ENCODE measurements around the gene CACNA2D1. TPM values are rescaled to one million over a fixed set of nuclear protein-coding genes. Genes with fewer than 3 reads are reported as not detected.

The CACNA2D1 gene
- total and polyA plus RNA-seq, 4 donors, result 1.1 to 33.4 (median 6.5) TPM

GRCh38 chr7:82109288-82109687 is 334.3 kb downstream of the CACNA2D1 start:
- Histone ChIP-seq H3K27me3 (ENCODE audit: control insufficient read depth in 3 of 3, insufficient read depth in 3 of 3, low read length in 2 of 3) (no peaks in the 10 kb centered on the region), H3K9ac (ENCODE audit: insufficient read depth in 1 of 2, low read length in 2 of 2) (no peak overlapping the region), H3K9me3 (ENCODE audit: control insufficient read depth in 4 of 4, insufficient read depth in 3 of 4, low read length in 3 of 4) (no peaks in the 10 kb centered on the region), H3K36me3 (ENCODE audit: control insufficient read depth in 4 of 4, insufficient read depth in 4 of 4, low read length in 4 of 4) (no peaks in the 10 kb centered on the region), H3K4me1 (ENCODE audit: control insufficient read depth in 5 of 5, insufficient read depth in 5 of 5, low read length in 5 of 5) (peaks cover 0 to 5% (median 0%) of the 10 kb centered on the region in 5 donors), H3K27ac (ENCODE audit: low read depth in 1 of 2, low read length in 1 of 2) (no peak overlapping the region), H3K4me3 (no peak overlapping the region)
- no peak for TF ChIP-seq CTCF (IDR thresholded peaks at IDR 0.05; ENCODE audit: control extremely low read depth, extremely low read depth)
- no peak for DNase-seq
- WGBS, 2 donors, result 55 to 60% methylated on average over 1 of the region's 1 CpG
- no peak for ATAC-seq (ENCODE audit: insufficient read depth, low FRiP score)

- Histone ChIP-seq H3K4me3 (no peak overlapping the region), H3K27me3 (ENCODE audit: control insufficient read depth in 3 of 3, insufficient read depth in 3 of 3, low read length in 2 of 3) (no peaks in the 10 kb centered on the region), H3K27ac (ENCODE audit: low read depth in 1 of 2, low read length in 1 of 2) (no peak overlapping the region), H3K4me1 (ENCODE audit: control insufficient read depth in 5 of 5, insufficient read depth in 5 of 5, low read length in 5 of 5) (peaks cover 0 to 5% (median 0%) of the 10 kb centered on the region in 5 donors), H3K9me3 (ENCODE audit: control insufficient read depth in 4 of 4, insufficient read depth in 3 of 4, low read length in 3 of 4) (no peaks in the 10 kb centered on the region), H3K9ac (ENCODE audit: insufficient read depth in 1 of 2, low read length in 2 of 2) (no peak overlapping the region), H3K36me3 (ENCODE audit: control insufficient read depth in 4 of 4, insufficient read depth in 4 of 4, low read length in 4 of 4) (no peaks in the 10 kb centered on the region)
- 74 to 94% methylated on average over 3 of the region's 3 CpGs for WGBS, 2 donors
- no peak for TF ChIP-seq CTCF (IDR thresholded peaks at IDR 0.05; ENCODE audit: control extremely low read depth, extremely low read depth)
- ATAC-seq (ENCODE audit: insufficient read depth, low FRiP score) (no peak), DNase-seq (no peak)
Observed at GRCh38 chr7:82106201-82106600, 337.4 kb downstream of the CACNA2D1 start.

DNA sequence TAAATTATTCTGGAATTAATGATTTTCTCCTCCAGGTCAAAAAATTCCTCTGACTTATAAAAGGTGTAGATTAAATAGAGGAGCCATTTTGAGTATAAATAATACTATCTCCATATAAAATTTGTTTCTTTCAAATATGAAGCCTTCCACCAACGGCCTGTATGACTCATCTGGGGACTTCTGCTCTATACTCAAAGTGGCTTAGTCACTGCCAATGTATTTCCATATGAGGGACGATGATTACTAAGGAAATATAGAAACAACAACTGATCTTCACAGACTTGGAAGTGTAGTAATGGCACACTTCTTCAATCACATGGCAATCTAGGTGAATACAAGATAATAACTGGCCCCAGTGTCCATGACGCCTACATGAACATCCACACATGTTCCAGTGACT is 338.1 kb downstream of the CACNA2D1 start:
- Histone ChIP-seq H3K4me3 (no peak overlapping the region), H3K27me3 (ENCODE audit: control insufficient read depth in 3 of 3, insufficient read depth in 3 of 3, low read length in 2 of 3) (no peaks in the 10 kb centered on the region), H3K4me1 (ENCODE audit: control insufficient read depth in 5 of 5, insufficient read depth in 5 of 5, low read length in 5 of 5) (peaks cover 0 to 5% (median 0%) of the 10 kb centered on the region in 5 donors), H3K36me3 (ENCODE audit: control insufficient read depth in 4 of 4, insufficient read depth in 4 of 4, low read length in 4 of 4) (no peaks in the 10 kb centered on the region), H3K27ac (ENCODE audit: low read depth in 1 of 2, low read length in 1 of 2) (no peak overlapping the region), H3K9me3 (ENCODE audit: control insufficient read depth in 4 of 4, insufficient read depth in 3 of 4, low read length in 3 of 4) (no peaks in the 10 kb centered on the region), H3K9ac (ENCODE audit: insufficient read depth in 1 of 2, low read length in 2 of 2) (no peak overlapping the region)
- no peak for TF ChIP-seq CTCF (IDR thresholded peaks at IDR 0.05; ENCODE audit: control extremely low read depth, extremely low read depth)
- WGBS, 2 donors, result 69 to 81% methylated on average over 3 of the region's 3 CpGs
- ATAC-seq (ENCODE audit: insufficient read depth, low FRiP score) (no peak), DNase-seq (no peak)

DNA sequence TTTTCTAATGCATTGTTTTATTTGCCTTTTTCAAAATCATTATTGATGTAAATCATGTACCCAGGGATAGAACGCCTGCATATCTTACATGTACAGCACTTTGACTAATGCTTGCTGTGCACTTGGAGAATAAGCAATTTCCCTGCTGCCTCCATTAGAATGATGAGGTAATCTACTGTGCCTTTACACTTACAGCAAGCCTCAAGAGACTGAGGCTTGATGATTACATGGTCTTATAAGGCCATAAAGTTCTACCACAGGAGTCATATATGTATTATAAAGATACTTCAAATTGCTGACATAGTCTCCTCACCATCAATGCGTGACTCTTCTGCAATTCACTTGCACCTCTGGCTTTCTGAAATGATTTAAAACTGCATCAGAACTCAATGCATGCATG is 345.2 kb downstream of the CACNA2D1 start:
- Histone ChIP-seq H3K9me3 (ENCODE audit: control insufficient read depth in 4 of 4, insufficient read depth in 3 of 4, low read length in 3 of 4) (no peaks in the 10 kb centered on the region), H3K27me3 (ENCODE audit: control insufficient read depth in 3 of 3, insufficient read depth in 3 of 3, low read length in 2 of 3) (no peaks in the 10 kb centered on the region), H3K9ac (ENCODE audit: insufficient read depth in 1 of 2, low read length in 2 of 2) (no peak overlapping the region), H3K4me3 (no peak overlapping the region), H3K36me3 (ENCODE audit: control insufficient read depth in 4 of 4, insufficient read depth in 4 of 4, low read length in 4 of 4) (peaks cover 0 to 3% (median 0%) of the 10 kb centered on the region in 4 donors), H3K4me1 (ENCODE audit: control insufficient read depth in 5 of 5, insufficient read depth in 5 of 5, low read length in 5 of 5) (no peaks in the 10 kb centered on the region), H3K27ac (ENCODE audit: low read depth in 1 of 2, low read length in 1 of 2) (no peak overlapping the region)
- DNase-seq (no peak), ATAC-seq (ENCODE audit: insufficient read depth, low FRiP score) (no peak)
- WGBS, 2 donors, result 93 to 95% methylated on average over 2 of the region's 2 CpGs
- no peak for TF ChIP-seq CTCF (IDR thresholded peaks at IDR 0.05; ENCODE audit: control extremely low read depth, extremely low read depth)

Data from lung (tissue), 12 donors.